ENCODE data around the gene DVL2. TPM values are rescaled to one million over a fixed set of nuclear protein-coding genes. Genes with fewer than 3 reads are reported as not detected.
"Not testable (repeated sequence)": the region's sequence is repeated elsewhere in the genome, so short reads cannot be mapped to it uniquely, and the experiment has no call there.

The DVL2 gene
- total RNA-seq, 1 donor from 2014 or later = 24.7 TPM

GRCh38 chr17:7204336-7204735 lies 30.0 kb downstream of the DVL2 start:
- DNase-seq (ENCODE audit: low spot score) = no peak

GRCh38 chr17:7203391-7203790 lies 30.9 kb downstream of the DVL2 start:
- DNase-seq (ENCODE audit: low spot score) = no peak

- no peak for DNase-seq (ENCODE audit: low spot score)
These were observed 37.5 kb downstream of the DVL2 start for GRCh38 chr17:7196651-7197401.

GRCh38 chr17:7195971-7196370 lies 38.3 kb downstream of the DVL2 start:
- DNase-seq (ENCODE audit: low spot score) = no peak

- no peak for DNase-seq (ENCODE audit: low spot score)
These were observed 41.9 kb downstream of the DVL2 start for GRCh38 chr17:7192271-7192937.

GRCh38 chr17:7191571-7192270 lies 42.6 kb downstream of the DVL2 start:
- no peak for DNase-seq (ENCODE audit: low spot score)

- DNase-seq (ENCODE audit: low spot score) = no peak
These were observed 43.2 kb downstream of the DVL2 start for GRCh38 chr17:7191069-7191468.

- DNase-seq (ENCODE audit: low spot score) = no peak
These were observed 43.9 kb downstream of the DVL2 start for GRCh38 chr17:7190276-7190917.

- DNase-seq (ENCODE audit: low spot score) = no peak
These were observed 48.1 kb downstream of the DVL2 start for GRCh38 chr17:7186241-7186640.

- no peak for DNase-seq (ENCODE audit: low spot score)
These were observed 49.7 kb downstream of the DVL2 start for GRCh38 chr17:7184647-7185046.

- DNase-seq (ENCODE audit: low spot score) = no peak
These were observed 50.2 kb downstream of the DVL2 start for GRCh38 chr17:7184091-7184488.

GRCh38 chr17:7183433-7184090 lies 50.8 kb downstream of the DVL2 start:
- no peak for DNase-seq (ENCODE audit: low spot score)

GRCh38 chr17:7182101-7182500 lies 52.2 kb downstream of the DVL2 start:
- not testable (repeated sequence) for DNase-seq (ENCODE audit: low spot score)

- DNase-seq (ENCODE audit: low spot score) = no peak
These were observed 54.7 kb downstream of the DVL2 start, which contains the start of gene ASGR1 for GRCh38 chr17:7179317-7180254. Gene ASGR1 (minus strand): TSS chr17:7179370. CDS start chr17:7178563, 807 bp downstream.

- no peak for DNase-seq (ENCODE audit: low spot score)
These were observed 55.4 kb downstream of the DVL2 start for GRCh38 chr17:7178973-7179316.

- DNase-seq (ENCODE audit: low spot score) = no peak
These were observed 56.3 kb downstream of the DVL2 start for GRCh38 chr17:7177954-7178477.

GRCh38 chr17:7177191-7177953 lies 56.9 kb downstream of the DVL2 start:
- no peak for DNase-seq (ENCODE audit: low spot score)

- DNase-seq (ENCODE audit: low spot score) = no peak
These were observed 57.5 kb downstream of the DVL2 start for GRCh38 chr17:7176841-7177190.

All from mesenteric fat pad (tissue), 1 donor.